Fibroblast of peridontal ligament (primary cell): ENCODE data around the gene KAT14.
"Not testable (repeated sequence)": the region's sequence is repeated elsewhere in the genome, so short reads cannot be mapped to it uniquely, and the experiment has no call there.

Experiments
- DNase-seq: peaks from one replicate; pipeline ENCODE4 v3.0.0-alpha.2; 2010; ENCODE audit errors: extremely low read depth

Gene KAT14

GRCh38 chr20:18137412-18138265 lies at the start of gene KAT14, which contains the start of gene PET117:
KAT14 (plus strand) TSS chr20:18137863; CDS start chr20:18142661, 4,798 bp downstream.
PET117 (plus strand) TSS chr20:18137863; CDS start chr20:18137956, 93 bp downstream.
- peak; percentile 88 for DNase-seq

GRCh38 chr20:18088298-18088697 lies 49.4 kb upstream of the KAT14 start:
- DNase-seq, result not testable (repeated sequence)

- DNase-seq, result not testable (repeated sequence)
Observed at GRCh38 chr20:18088841-18089240, 48.8 kb upstream of the KAT14 start.

- peak; percentile 2 for DNase-seq
Observed at GRCh38 chr20:18090044-18090443, 47.6 kb upstream of the KAT14 start.

- no peak for DNase-seq
Observed at GRCh38 chr20:18090477-18090876, 47.2 kb upstream of the KAT14 start.

GRCh38 chr20:18091623-18092022 lies 46.0 kb upstream of the KAT14 start:
- no peak for DNase-seq

- no peak for DNase-seq
Observed at GRCh38 chr20:18092890-18093289, 44.8 kb upstream of the KAT14 start.

GRCh38 chr20:18093388-18093787 lies 44.3 kb upstream of the KAT14 start:
- no peak for DNase-seq

GRCh38 chr20:18094191-18094590 lies 43.5 kb upstream of the KAT14 start:
- no peak for DNase-seq

GRCh38 chr20:18100569-18100968 lies 37.1 kb upstream of the KAT14 start:
- DNase-seq, result not testable (repeated sequence)

- no peak for DNase-seq
Observed at GRCh38 chr20:18101125-18101810, 36.4 kb upstream of the KAT14 start.

- DNase-seq, result no peak
Observed at GRCh38 chr20:18103497-18103896, 34.2 kb upstream of the KAT14 start.

- DNase-seq, result no peak
Observed at GRCh38 chr20:18108326-18108725, 29.3 kb upstream of the KAT14 start.

GRCh38 chr20:18128574-18128973 lies 9.1 kb upstream of the KAT14 start:
- DNase-seq, result not testable (repeated sequence)

GRCh38 chr20:18132663-18133062 lies 5.0 kb upstream of the KAT14 start:
- DNase-seq, result no peak

- peak; percentile 4 for DNase-seq
Observed at GRCh38 chr20:18133962-18134361, 3.7 kb upstream of the KAT14 start.

GRCh38 chr20:18138266-18138582 lies 561 bp downstream of the KAT14 start:
- no peak for DNase-seq

GRCh38 chr20:18138639-18139583 lies 1.2 kb downstream of the KAT14 start:
- DNase-seq, result peak; percentile 12

- DNase-seq, result no peak
Observed at GRCh38 chr20:18139832-18140231, 2.2 kb downstream of the KAT14 start.

GRCh38 chr20:18144541-18145099 lies 7.0 kb downstream of the KAT14 start:
- no peak for DNase-seq

- no peak for DNase-seq
Observed at GRCh38 chr20:18154342-18154741, 16.7 kb downstream of the KAT14 start.

GRCh38 chr20:18156045-18156444 lies 18.4 kb downstream of the KAT14 start:
- no peak for DNase-seq
